Measurements from ENCODE around the gene DGKH. TPM values are rescaled to one million over a fixed set of nuclear protein-coding genes. Genes with fewer than 3 reads are reported as not detected.

DGKH gene
- total and polyA plus RNA-seq, 2 experiments from 2014 or later, result 3.6 to 7.2 TPM

DNA sequence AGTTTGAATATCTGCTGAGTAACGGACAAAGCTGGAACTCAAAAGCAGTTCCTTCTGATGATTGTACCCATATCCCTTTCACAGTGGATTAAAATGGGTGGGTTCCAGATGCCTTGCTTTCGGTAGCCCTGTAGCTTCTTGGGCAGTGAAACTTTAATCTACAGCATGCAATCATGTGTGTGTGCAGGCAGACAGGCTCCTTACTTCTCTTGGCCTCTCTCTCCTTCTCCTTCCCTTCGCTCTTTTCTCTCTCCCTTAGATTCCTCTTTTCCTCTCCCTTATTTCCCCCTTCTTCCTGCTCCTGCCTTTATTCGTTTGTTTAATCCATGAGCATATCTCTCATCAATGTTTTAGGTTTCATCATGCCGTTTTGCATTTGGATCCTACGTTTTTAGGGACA is 8.1 kb downstream of the DGKH start:
- TF ChIP-seq EZH2 (IDR thresholded peaks at IDR 0.05; ENCODE audit: borderline replicate concordance) (no peak), EZH2phosphoT487 (IDR thresholded peaks at IDR 0.05; ENCODE audit: low read depth, severe bottlenecking, unreplicated experiment) (no peak)
- TF ChIP-seq, protein P1, sequence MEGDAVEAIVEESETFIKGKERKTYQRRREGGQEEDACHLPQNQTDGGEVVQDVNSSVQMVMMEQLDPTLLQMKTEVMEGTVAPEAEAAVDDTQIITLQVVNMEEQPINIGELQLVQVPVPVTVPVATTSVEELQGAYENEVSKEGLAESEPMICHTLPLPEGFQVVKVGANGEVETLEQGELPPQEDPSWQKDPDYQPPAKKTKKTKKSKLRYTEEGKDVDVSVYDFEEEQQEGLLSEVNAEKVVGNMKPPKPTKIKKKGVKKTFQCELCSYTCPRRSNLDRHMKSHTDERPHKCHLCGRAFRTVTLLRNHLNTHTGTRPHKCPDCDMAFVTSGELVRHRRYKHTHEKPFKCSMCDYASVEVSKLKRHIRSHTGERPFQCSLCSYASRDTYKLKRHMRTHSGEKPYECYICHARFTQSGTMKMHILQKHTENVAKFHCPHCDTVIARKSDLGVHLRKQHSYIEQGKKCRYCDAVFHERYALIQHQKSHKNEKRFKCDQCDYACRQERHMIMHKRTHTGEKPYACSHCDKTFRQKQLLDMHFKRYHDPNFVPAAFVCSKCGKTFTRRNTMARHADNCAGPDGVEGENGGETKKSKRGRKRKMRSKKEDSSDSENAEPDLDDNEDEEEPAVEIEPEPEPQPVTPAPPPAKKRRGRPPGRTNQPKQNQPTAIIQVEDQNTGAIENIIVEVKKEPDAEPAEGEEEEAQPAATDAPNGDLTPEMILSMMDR (IDR thresholded peaks at IDR 0.05; ENCODE audit: poor library complexity), result no peak
- no peaks in the 10 kb centered on the region for H3K36me3 ChIP-seq (replicated peaks; ENCODE audit: insufficient read depth, low read depth)
- no peak overlapping the region for H3K4me3 ChIP-seq
- H3K4me1 ChIP-seq (ENCODE audit: insufficient read depth), result no peaks in the 10 kb centered on the region
- no peaks in the 10 kb centered on the region for H3K9me2 ChIP-seq (replicated peaks; ENCODE audit: insufficient read depth)
- DNase-seq (ENCODE audit: low spot score), result no peak
- H3K9me3 ChIP-seq (ENCODE audit: low read depth), result no peaks in the 10 kb centered on the region
- peak overlapping the region; percentile 25 for H3K4me2 ChIP-seq
- H3K27ac ChIP-seq, result no peak overlapping the region
- H2AFZ ChIP-seq, result no peak overlapping the region
- H4K20me1 ChIP-seq (ENCODE audit: insufficient read depth, poor library complexity, severe bottlenecking), result no peaks in the 10 kb centered on the region
- H3K79me2 ChIP-seq, result peaks cover 41% of the 10 kb centered on the region
- WGBS (ENCODE audit: low lambda C conversion rate, missing lambda C conversion rate), result 77% methylated on average over 6 of the region's 6 CpGs
- H3K27me3 ChIP-seq, result no peaks in the 10 kb centered on the region

DNA sequence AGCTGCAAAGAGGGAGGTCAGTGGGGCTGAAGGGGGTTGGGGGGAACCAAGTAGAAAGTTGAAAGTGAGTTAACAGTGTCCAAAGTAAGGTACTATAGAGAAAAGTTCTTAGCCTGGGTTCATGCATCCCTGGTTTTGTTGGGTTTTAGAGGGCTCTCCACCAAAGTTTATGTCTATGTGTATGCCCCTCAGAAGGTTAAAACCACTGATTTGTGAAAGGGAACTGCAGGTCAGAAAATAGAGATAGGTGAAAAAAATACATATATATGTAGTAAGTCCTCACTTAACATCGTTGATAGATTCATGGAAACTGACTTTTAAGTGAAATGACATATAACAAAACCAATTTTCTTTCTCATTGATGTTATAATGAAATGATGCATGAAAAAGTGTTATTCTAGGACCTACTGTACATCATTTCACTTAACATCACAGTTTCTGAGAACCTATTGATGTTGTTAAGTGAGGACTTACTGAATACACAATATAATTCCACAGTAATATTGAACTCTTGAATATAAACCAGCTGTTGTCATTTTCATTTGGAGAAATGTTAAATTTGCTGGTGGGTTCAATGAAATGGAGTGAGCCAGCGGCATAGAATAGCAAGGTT is 9.6 kb downstream of the DGKH start:
- TF ChIP-seq EZH2 (IDR thresholded peaks at IDR 0.05; ENCODE audit: borderline replicate concordance) (no peak), EZH2phosphoT487 (IDR thresholded peaks at IDR 0.05; ENCODE audit: low read depth, severe bottlenecking, unreplicated experiment) (no peak)
- Histone ChIP-seq H3K4me1 (ENCODE audit: insufficient read depth) (no peaks in the 10 kb centered on the region), H3K36me3 (replicated peaks; ENCODE audit: insufficient read depth, low read depth) (no peaks in the 10 kb centered on the region), H3K4me2 (no peak overlapping the region), H3K9me2 (replicated peaks; ENCODE audit: insufficient read depth) (no peaks in the 10 kb centered on the region), H4K20me1 (ENCODE audit: insufficient read depth, poor library complexity, severe bottlenecking) (no peaks in the 10 kb centered on the region), H3K27me3 (no peaks in the 10 kb centered on the region), H3K79me2 (peaks cover 32% of the 10 kb centered on the region), H3K4me3 (no peak overlapping the region), H3K27ac (no peak overlapping the region), H2AFZ (no peak overlapping the region), H3K9me3 (ENCODE audit: low read depth) (no peaks in the 10 kb centered on the region)
- WGBS (ENCODE audit: low lambda C conversion rate, missing lambda C conversion rate), result 98% methylated on average over 2 of the region's 2 CpGs
- no peak for DNase-seq (ENCODE audit: low spot score)

DNA sequence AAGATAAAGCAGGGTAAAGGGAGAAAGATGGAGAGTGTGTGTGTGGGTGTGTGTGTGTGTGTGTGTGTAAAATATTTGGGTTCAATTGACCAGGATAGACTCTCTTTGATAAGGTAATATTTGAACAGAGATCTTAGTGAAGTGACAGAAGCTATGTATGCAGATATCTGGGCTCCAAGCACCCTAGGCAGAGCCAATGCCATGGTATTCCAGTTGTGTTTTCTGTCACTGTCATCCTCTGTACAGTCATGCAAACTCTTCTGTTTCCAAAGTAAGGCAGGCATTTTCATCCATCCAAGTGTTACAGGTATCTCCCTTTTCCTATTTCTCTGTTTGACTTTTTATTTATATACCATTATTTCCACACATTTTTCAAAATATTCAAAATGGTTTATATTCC is 13.5 kb downstream of the DGKH start:
- Histone ChIP-seq H3K4me3 (no peak overlapping the region), H3K4me1 (ENCODE audit: insufficient read depth) (peaks cover 7% of the 10 kb centered on the region), H3K9me2 (replicated peaks; ENCODE audit: insufficient read depth) (no peaks in the 10 kb centered on the region), H3K27me3 (no peaks in the 10 kb centered on the region), H4K20me1 (ENCODE audit: insufficient read depth, poor library complexity, severe bottlenecking) (no peaks in the 10 kb centered on the region), H3K36me3 (replicated peaks; ENCODE audit: insufficient read depth, low read depth) (no peaks in the 10 kb centered on the region), H3K27ac (no peak overlapping the region), H3K4me2 (no peak overlapping the region), H3K9me3 (ENCODE audit: low read depth) (no peaks in the 10 kb centered on the region), H2AFZ (no peak overlapping the region), H3K79me2 (peaks cover 30% of the 10 kb centered on the region)
- TF ChIP-seq EZH2 (IDR thresholded peaks at IDR 0.05; ENCODE audit: borderline replicate concordance) (no peak), EZH2phosphoT487 (IDR thresholded peaks at IDR 0.05; ENCODE audit: low read depth, severe bottlenecking, unreplicated experiment) (no peak)
- TF ChIP-seq, protein P1 (IDR thresholded peaks at IDR 0.05; ENCODE audit: poor library complexity), result no peak
- no peak for DNase-seq (ENCODE audit: low spot score)

DNA sequence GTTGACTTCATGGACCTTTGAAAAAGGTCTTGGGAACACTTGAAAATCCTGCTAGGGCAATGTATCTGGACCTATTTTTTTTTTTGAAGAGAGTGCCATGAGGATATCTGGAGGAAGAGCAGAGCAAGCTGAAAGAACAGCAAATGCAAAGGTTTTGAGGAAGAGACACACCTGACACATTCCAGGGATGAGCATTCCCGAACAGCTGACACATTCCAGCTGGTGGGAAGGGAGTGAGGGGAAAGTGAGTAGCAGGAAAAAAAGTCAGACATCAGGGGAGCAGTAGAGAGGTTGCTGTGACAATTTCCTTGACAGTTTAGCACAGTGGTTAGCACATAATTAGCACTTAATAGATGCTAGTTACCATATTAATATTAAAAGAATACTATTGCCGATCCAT is 14.7 kb downstream of the DGKH start:
- Histone ChIP-seq H3K4me2 (no peak overlapping the region), H3K9me3 (ENCODE audit: low read depth) (no peaks in the 10 kb centered on the region), H3K79me2 (peaks cover 18% of the 10 kb centered on the region), H3K27me3 (no peaks in the 10 kb centered on the region), H3K27ac (no peak overlapping the region), H3K4me1 (ENCODE audit: insufficient read depth) (peaks cover 7% of the 10 kb centered on the region), H3K36me3 (replicated peaks; ENCODE audit: insufficient read depth, low read depth) (no peaks in the 10 kb centered on the region), H3K4me3 (no peak overlapping the region), H2AFZ (no peak overlapping the region), H4K20me1 (ENCODE audit: insufficient read depth, poor library complexity, severe bottlenecking) (no peaks in the 10 kb centered on the region), H3K9me2 (replicated peaks; ENCODE audit: insufficient read depth) (no peaks in the 10 kb centered on the region)
- no peak for DNase-seq (ENCODE audit: low spot score)
- WGBS (ENCODE audit: low lambda C conversion rate, missing lambda C conversion rate), result 58% methylated on average over 2 of the region's 2 CpGs
- TF ChIP-seq EZH2phosphoT487 (IDR thresholded peaks at IDR 0.05; ENCODE audit: low read depth, severe bottlenecking, unreplicated experiment) (no peak), EZH2 (IDR thresholded peaks at IDR 0.05; ENCODE audit: borderline replicate concordance) (no peak)
- TF ChIP-seq, protein P1 (IDR thresholded peaks at IDR 0.05; ENCODE audit: poor library complexity), result no peak
